ENCODE results near the gene TMEM231. TPM values are rescaled to one million over a fixed set of nuclear protein-coding genes. Genes with fewer than 3 reads are reported as not detected.
"Not testable (repeated sequence)": the region's sequence is repeated elsewhere in the genome, so short reads cannot be mapped to it uniquely, and the experiment has no call there.

The TMEM231 gene
- total RNA-seq, 4 donors from 2014 or later: 1.5 to 12.5 (median 5.3) TPM

DNA sequence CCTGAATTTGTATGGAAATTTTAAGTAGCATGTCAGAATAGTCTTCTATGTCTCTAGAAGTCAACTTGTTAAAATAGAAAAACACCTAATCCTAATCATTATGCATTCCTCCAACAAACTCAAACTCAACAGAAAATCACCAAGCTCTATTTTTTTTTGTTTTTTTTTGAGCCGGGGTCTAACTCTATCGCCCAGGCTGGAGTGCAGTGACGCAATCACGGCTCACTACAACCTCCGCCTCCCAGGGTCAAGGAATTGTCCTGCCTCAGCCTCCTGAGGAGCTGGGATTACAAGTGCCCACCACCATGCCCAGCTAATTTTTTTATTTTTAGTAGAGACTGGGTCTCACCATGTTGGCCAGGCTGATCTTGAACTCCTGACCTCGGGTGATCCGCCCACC, 9.8 kb downstream of the TMEM231 start:
- no peak overlapping the region for H3K27ac ChIP-seq
- no peak overlapping the region for H3K4me3 ChIP-seq
- TF ChIP-seq, protein P1, sequence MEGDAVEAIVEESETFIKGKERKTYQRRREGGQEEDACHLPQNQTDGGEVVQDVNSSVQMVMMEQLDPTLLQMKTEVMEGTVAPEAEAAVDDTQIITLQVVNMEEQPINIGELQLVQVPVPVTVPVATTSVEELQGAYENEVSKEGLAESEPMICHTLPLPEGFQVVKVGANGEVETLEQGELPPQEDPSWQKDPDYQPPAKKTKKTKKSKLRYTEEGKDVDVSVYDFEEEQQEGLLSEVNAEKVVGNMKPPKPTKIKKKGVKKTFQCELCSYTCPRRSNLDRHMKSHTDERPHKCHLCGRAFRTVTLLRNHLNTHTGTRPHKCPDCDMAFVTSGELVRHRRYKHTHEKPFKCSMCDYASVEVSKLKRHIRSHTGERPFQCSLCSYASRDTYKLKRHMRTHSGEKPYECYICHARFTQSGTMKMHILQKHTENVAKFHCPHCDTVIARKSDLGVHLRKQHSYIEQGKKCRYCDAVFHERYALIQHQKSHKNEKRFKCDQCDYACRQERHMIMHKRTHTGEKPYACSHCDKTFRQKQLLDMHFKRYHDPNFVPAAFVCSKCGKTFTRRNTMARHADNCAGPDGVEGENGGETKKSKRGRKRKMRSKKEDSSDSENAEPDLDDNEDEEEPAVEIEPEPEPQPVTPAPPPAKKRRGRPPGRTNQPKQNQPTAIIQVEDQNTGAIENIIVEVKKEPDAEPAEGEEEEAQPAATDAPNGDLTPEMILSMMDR (IDR thresholded peaks at IDR 0.05): no peak
- no peak for TF ChIP-seq EP300 (IDR thresholded peaks at IDR 0.05; ENCODE audit: low read depth)
- no peak for TF ChIP-seq POLR2A (IDR thresholded peaks at IDR 0.05)
- H3K27me3 ChIP-seq: no peaks in the 10 kb centered on the region
- intact Hi-C loops (cut with DNase I; ENCODE audit: low total_unique reads) (no loop called here), in situ Hi-C loops (cut with MboI; ENCODE audit: low pct_ligation_motif_present in 1 of 4, low pct_unique_long_range_greater_than_20kb in 1 of 4, low sequenced_read_pairs in 3 of 4) (no loop called here)
- DNase-seq: no peak
- WGBS, 2 donors (ENCODE audit: low coverage in 1 of 2): 90% methylated on average over 7 of the region's 7 CpGs; no CpG with 5 or more reads in 1 of the 2 donors
- H3K9me3 ChIP-seq: no peaks in the 10 kb centered on the region
- H3K36me3 ChIP-seq: no peaks in the 10 kb centered on the region
- peaks cover 0 to 30% (median 14%) of the 10 kb centered on the region in 4 donors for H3K4me1 ChIP-seq

DNA sequence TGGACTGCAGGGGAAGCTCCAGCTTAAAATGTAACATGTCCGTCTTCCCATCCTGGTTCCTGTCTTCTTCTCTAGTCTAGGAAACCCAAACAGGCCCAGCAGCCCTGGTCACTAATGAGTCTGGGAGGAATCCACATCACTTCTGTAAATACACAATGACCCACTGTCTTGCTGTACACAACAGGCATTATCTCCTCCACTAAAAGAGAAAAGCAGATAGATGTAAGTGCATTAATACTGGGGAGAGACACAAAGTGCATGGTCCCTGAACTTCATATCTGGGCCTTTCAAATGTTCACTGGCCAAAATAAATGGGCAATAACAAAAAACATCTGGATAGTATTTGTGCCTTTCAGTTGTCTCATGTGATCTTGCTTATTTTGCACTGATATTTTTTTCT, 10.2 kb downstream of the TMEM231 start:
- in situ Hi-C loops (cut with MboI; ENCODE audit: low pct_ligation_motif_present in 1 of 4, low pct_unique_long_range_greater_than_20kb in 1 of 4, low sequenced_read_pairs in 3 of 4); H3K36me3 ChIP-seq; H3K9me3 ChIP-seq; H3K27me3 ChIP-seq; H3K4me3 ChIP-seq; DNase-seq; H3K27ac ChIP-seq; intact Hi-C loops (cut with DNase I; ENCODE audit: low total_unique reads): not testable (repeated sequence)
- 86% methylated on average over 1 of the region's 1 CpG; no CpG with 5 or more reads in 1 of the 2 donors for WGBS, 2 donors (ENCODE audit: low coverage in 1 of 2)
- H3K4me1 ChIP-seq: peaks cover 0 to 33% (median 15%) of the 10 kb centered on the region in 4 donors

DNA sequence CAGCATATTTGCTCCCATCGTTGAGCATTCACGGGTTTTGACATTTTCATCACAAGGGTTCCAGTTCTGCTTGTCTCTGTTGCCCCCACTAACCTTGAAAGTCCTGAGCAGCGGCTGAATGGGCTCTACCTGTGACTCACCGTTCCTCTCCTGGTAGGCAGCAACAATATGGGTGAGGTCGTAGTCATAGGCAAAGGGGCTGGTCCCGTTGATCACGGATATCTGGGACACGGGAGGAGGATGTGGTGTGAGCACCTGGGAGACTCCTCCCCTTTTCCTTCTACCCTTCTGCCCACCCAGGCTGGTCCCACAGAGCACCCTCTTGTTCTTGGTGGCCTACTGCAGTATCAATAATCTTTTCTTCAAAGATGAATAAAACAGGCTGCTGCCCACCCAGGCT, 13.6 kb downstream of the TMEM231 start:
- in situ Hi-C loops (cut with MboI; ENCODE audit: low pct_ligation_motif_present in 1 of 4, low pct_unique_long_range_greater_than_20kb in 1 of 4, low sequenced_read_pairs in 3 of 4); H3K9me3 ChIP-seq; H3K4me3 ChIP-seq; H3K27me3 ChIP-seq; intact Hi-C loops (cut with DNase I; ENCODE audit: low total_unique reads); H3K36me3 ChIP-seq; DNase-seq: not testable (repeated sequence)
- WGBS, 2 donors (ENCODE audit: low coverage in 1 of 2): 79% methylated on average over 8 of the region's 8 CpGs; no CpG with 5 or more reads in 1 of the 2 donors
- Histone ChIP-seq H3K27ac (peak overlapping the region; percentile 77 to 80 (median 79)), H3K4me1 (peaks cover 0 to 47% (median 26%) of the 10 kb centered on the region in 4 donors)

DNA sequence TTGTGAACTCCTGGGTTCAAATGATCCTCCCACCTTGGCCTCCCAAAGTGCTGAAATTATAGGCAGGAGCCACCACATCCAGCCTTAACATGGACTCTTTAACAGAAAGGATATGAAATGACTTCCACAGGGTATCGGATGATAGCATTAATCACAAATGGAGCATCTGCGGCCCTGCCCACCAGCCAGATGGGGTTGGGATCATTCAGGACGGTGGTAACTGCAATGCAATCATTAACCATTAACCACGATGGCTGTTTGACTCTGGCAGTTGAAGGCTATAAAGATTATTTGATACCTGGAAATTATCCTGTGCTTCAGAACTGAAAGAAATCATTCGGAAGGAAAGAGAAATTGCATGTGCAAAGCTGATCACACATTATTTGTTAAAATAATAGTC, 14.8 kb downstream of the TMEM231 start:
- in situ Hi-C loops (cut with MboI; ENCODE audit: low pct_ligation_motif_present in 1 of 4, low pct_unique_long_range_greater_than_20kb in 1 of 4, low sequenced_read_pairs in 3 of 4): no loop called here
- no peaks in the 10 kb centered on the region for H3K9me3 ChIP-seq
- no peak for TF ChIP-seq POLR2A (IDR thresholded peaks at IDR 0.05)
- TF ChIP-seq POLR2AphosphoS5 (IDR thresholded peaks at IDR 0.05): peak in 2 of 3 donors; percentile 22 to 44
- H3K27me3 ChIP-seq: no peaks in the 10 kb centered on the region
- DNase-seq: peak; percentile 72
- peak overlapping the region; percentile 77 to 80 (median 79) for H3K27ac ChIP-seq
- WGBS, 2 donors (ENCODE audit: low coverage in 1 of 2): 65 to 68% methylated on average over 2 to 5 of the region's 5 CpGs
- H3K36me3 ChIP-seq: no peaks in the 10 kb centered on the region
- H3K4me1 ChIP-seq: peaks cover 0 to 58% (median 31%) of the 10 kb centered on the region in 4 donors
- intact Hi-C loops (cut with DNase I; ENCODE audit: low total_unique reads): no loop called here
- H3K4me3 ChIP-seq: no peak overlapping the region

DNA sequence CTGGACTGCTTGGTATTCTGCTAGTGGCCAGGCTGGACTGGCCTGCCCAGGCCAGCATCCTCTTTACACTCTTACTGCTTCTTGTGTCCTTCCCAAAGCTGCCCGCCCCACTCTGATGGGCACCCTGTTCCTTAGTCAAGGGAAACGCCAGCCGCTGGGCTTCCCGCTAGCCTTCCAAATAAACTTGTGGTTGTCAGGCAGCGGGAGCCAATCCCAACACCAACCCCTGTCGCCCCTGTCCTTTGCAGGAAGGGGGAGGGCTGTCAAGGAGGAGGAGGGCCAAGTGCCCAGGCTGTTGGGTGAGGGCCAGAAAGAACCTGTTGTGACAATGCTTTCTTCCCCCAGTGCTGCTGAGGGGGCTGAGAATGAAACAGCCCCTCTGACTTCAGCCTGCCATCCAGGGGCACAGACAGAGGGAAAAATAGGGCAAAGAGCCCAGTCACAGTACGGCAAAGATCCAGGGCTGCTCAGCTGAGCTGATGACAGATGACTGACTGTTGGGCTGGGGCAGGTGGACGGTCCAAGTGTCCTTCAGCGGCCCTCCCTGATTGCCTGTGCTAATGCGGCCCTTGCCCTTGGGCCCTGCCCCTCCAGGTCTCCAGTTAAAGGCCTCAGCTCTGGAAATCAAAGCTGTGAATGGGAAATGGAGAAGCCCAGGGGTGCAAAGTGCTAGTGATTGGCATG, 17.0 kb downstream of the TMEM231 start:
- H3K27me3 ChIP-seq; DNase-seq; H3K9me3 ChIP-seq; H3K36me3 ChIP-seq; in situ Hi-C loops (cut with MboI; ENCODE audit: low pct_ligation_motif_present in 1 of 4, low pct_unique_long_range_greater_than_20kb in 1 of 4, low sequenced_read_pairs in 3 of 4); H3K4me3 ChIP-seq; intact Hi-C loops (cut with DNase I; ENCODE audit: low total_unique reads): not testable (repeated sequence)
- Histone ChIP-seq H3K27ac (peak overlapping the region in 2 of 4 donors; percentile 81 to 83), H3K4me1 (peaks cover 0 to 65% (median 35%) of the 10 kb centered on the region in 4 donors)
- WGBS, 2 donors (ENCODE audit: low coverage in 1 of 2): 81% methylated on average over 8 of the region's 10 CpGs; no CpG with 5 or more reads in 1 of the 2 donors

DNA sequence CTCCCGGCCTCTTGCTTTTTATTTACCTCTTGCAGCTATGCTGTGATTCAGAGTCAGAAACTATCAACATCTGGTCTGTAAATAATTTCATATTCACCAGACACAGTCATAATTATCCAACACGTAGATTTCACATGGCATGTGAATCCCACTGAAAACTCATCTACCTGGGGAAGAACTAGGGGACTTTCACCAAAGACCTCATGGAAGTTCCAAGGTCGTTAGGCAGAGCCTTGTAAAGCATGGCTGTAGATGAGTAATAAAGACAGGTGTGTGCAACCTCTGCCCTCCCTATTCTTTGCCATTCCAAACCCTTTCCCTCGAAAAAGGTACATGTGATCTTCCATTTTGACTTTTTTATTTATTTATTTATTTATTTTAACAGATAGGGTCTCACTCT, 18.3 kb downstream of the TMEM231 start:
- no peak overlapping the region for H3K4me3 ChIP-seq
- no peaks in the 10 kb centered on the region for H3K27me3 ChIP-seq
- in situ Hi-C loops (cut with MboI; ENCODE audit: low pct_ligation_motif_present in 1 of 4, low pct_unique_long_range_greater_than_20kb in 1 of 4, low sequenced_read_pairs in 3 of 4) (no loop called here), intact Hi-C loops (cut with DNase I; ENCODE audit: low total_unique reads) (no loop called here)
- WGBS, 2 donors (ENCODE audit: low coverage in 1 of 2): 44 to 64% methylated on average over 3 to 4 of the region's 4 CpGs
- H3K27ac ChIP-seq: peak overlapping the region; percentile 41 to 83 (median 79)
- H3K36me3 ChIP-seq: no peaks in the 10 kb centered on the region
- no peak for DNase-seq
- H3K9me3 ChIP-seq: no peaks in the 10 kb centered on the region
- TF ChIP-seq POLR2AphosphoS5 (IDR thresholded peaks at IDR 0.05): no peak
- TF ChIP-seq, protein P1 (IDR thresholded peaks at IDR 0.05): no peak
- TF ChIP-seq POLR2A (IDR thresholded peaks at IDR 0.05): no peak
- no peak for TF ChIP-seq EP300 (IDR thresholded peaks at IDR 0.05; ENCODE audit: low read depth)
- H3K4me1 ChIP-seq: peaks cover 0 to 54% (median 32%) of the 10 kb centered on the region in 4 donors

Data from transverse colon (tissue), 4 donors.